Measurements from ENCODE around the gene FOXN3.
"Not testable (repeated sequence)": the region's sequence is repeated elsewhere in the genome, so short reads cannot be mapped to it uniquely, and the experiment has no call there.

The FOXN3 gene

GRCh38 chr14:89160437-89160836, 256.6 kb downstream of the FOXN3 start:
- DNase-seq (no peak), ATAC-seq (replicated peaks) (no peak)
- Mint-ChIP-seq H3K9me3 (no peaks in the 10 kb centered on the region), H3K4me3 (no peak overlapping the region), H3K36me3 (peaks cover 51 to 74% of the 10 kb centered on the region in 2 donors), H3K27ac (no peak overlapping the region), H3K27me3 (no peaks in the 10 kb centered on the region), H3K4me1 (peaks cover 23 to 33% of the 10 kb centered on the region in 2 donors)

GRCh38 chr14:89158701-89159100, 258.3 kb downstream of the FOXN3 start:
- Mint-ChIP-seq H3K36me3 (peaks cover 50 to 70% of the 10 kb centered on the region in 2 donors), H3K4me3 (no peak overlapping the region), H3K27me3 (no peaks in the 10 kb centered on the region), H3K27ac (peak overlapping the region; percentile 67), H3K4me1 (peaks cover 8 to 16% of the 10 kb centered on the region in 2 donors), H3K9me3 (no peaks in the 10 kb centered on the region)
- ATAC-seq (replicated peaks) (no peak), DNase-seq (no peak)

- H3K4me3 Mint-ChIP-seq; DNase-seq; ATAC-seq (replicated peaks); H3K27ac Mint-ChIP-seq; H3K27me3 Mint-ChIP-seq; H3K9me3 Mint-ChIP-seq: not testable (repeated sequence)
- H3K4me1 Mint-ChIP-seq, result peaks cover 8 to 15% of the 10 kb centered on the region in 2 donors
- peaks cover 50 to 68% of the 10 kb centered on the region in 2 donors for H3K36me3 Mint-ChIP-seq
Measured at GRCh38 chr14:89158104-89158503, 258.9 kb downstream of the FOXN3 start.

DNA sequence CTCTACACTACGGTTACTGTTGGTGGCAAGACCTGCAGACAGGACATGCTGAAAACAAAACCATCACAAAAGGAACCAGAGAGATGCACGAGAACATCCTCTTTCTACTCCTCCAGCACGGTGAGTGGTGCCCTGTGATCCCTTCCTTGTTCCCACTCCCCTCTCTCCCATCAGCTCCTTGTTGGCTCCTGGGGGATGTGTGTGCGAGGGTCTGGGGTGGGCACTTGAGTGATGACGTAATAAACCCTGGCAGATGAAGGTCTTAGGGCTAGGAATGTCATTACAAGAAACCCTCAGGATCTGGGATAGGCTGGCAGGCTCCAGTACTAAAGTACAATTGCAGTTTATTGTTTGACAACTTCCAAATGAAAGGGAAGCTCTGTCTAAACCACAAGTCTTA, 261.5 kb downstream of the FOXN3 start:
- H3K27ac Mint-ChIP-seq, result peak overlapping the region; percentile 42
- no peak overlapping the region for H3K4me3 Mint-ChIP-seq
- DNase-seq, result no peak
- H3K9me3 Mint-ChIP-seq, result peaks cover 9 to 11% of the 10 kb centered on the region in 2 donors
- ATAC-seq (replicated peaks), result no peak
- H3K27me3 Mint-ChIP-seq, result no peaks in the 10 kb centered on the region
- H3K36me3 Mint-ChIP-seq, result peaks cover 42 to 62% of the 10 kb centered on the region in 2 donors
- peaks cover 7 to 17% of the 10 kb centered on the region in 2 donors for H3K4me1 Mint-ChIP-seq

- H3K9me3 Mint-ChIP-seq, result peaks cover 11 to 12% of the 10 kb centered on the region in 2 donors
- H3K27ac Mint-ChIP-seq, result not testable (repeated sequence)
Measured at GRCh38 chr14:89151693-89152092, 265.3 kb downstream of the FOXN3 start.

GRCh38 chr14:89146274-89146673, 270.8 kb downstream of the FOXN3 start:
- Mint-ChIP-seq H3K9me3 (peaks cover 0 to 2% of the 10 kb centered on the region in 2 donors), H3K27me3 (no peaks in the 10 kb centered on the region), H3K4me1 (peaks cover 0 to 2% of the 10 kb centered on the region in 2 donors), H3K4me3 (no peak overlapping the region), H3K27ac (no peak overlapping the region), H3K36me3 (peaks cover 0 to 13% of the 10 kb centered on the region in 2 donors)
- no peak for ATAC-seq (replicated peaks)
- no peak for DNase-seq

More at GRCh38 chr14:89151693-89152092, 265.3 kb downstream of the FOXN3 start:
- not testable (repeated sequence) for DNase-seq; H3K4me3 Mint-ChIP-seq; ATAC-seq (replicated peaks); H3K4me1 Mint-ChIP-seq; H3K27me3 Mint-ChIP-seq
- peaks cover 23 to 49% of the 10 kb centered on the region in 2 donors for H3K36me3 Mint-ChIP-seq

- DNase-seq (no peak), ATAC-seq (replicated peaks) (no peak)
- H3K4me3 Mint-ChIP-seq, result no peak overlapping the region
- H3K36me3 Mint-ChIP-seq, result peaks cover 0 to 5% of the 10 kb centered on the region in 2 donors
- peaks cover 0 to 6% of the 10 kb centered on the region in 2 donors for H3K27me3 Mint-ChIP-seq
- H3K9me3 Mint-ChIP-seq, result no peaks in the 10 kb centered on the region
- H3K4me1 Mint-ChIP-seq, result peaks cover 0 to 2% of the 10 kb centered on the region in 2 donors
- no peak overlapping the region for H3K27ac Mint-ChIP-seq
Measured at GRCh38 chr14:89144642-89145041, 272.4 kb downstream of the FOXN3 start.

- Mint-ChIP-seq H3K27me3 (peaks cover 0 to 6% of the 10 kb centered on the region in 2 donors), H3K27ac (no peak overlapping the region), H3K4me1 (peaks cover 0 to 2% of the 10 kb centered on the region in 2 donors), H3K4me3 (no peak overlapping the region), H3K9me3 (no peaks in the 10 kb centered on the region), H3K36me3 (peaks cover 0 to 3% of the 10 kb centered on the region in 2 donors)
- DNase-seq (no peak), ATAC-seq (replicated peaks) (no peak)
Measured at GRCh38 chr14:89144066-89144465, 273.0 kb downstream of the FOXN3 start.

DNA sequence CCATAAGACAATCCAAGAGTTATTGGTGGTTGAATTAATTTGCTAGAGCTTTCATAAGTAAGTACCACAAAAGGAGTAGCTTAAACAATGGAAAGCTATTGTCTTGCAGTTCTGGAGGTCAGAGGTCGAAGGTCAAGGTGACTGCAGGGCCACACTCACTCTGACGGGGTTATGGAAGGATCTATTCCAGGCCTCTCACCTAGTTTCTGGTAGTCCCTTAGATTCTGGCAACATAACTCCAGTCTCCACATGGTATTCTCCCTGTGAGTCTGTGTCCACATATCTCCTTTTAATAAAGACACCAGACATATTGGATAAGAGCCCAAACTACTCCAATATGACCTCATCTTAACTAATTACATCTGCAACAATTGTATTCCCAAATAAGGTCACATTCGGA, 273.4 kb downstream of the FOXN3 start:
- H3K9me3 Mint-ChIP-seq, result no peaks in the 10 kb centered on the region
- peaks cover 0 to 2% of the 10 kb centered on the region in 2 donors for H3K4me1 Mint-ChIP-seq
- no peak for ATAC-seq (replicated peaks)

GRCh38 chr14:89142366-89142765, 274.7 kb downstream of the FOXN3 start:
- Mint-ChIP-seq H3K36me3 (peaks cover 2 to 3% of the 10 kb centered on the region in 2 donors), H3K9me3 (peaks cover 2 to 4% of the 10 kb centered on the region in 2 donors), H3K27me3 (peaks cover 0 to 6% of the 10 kb centered on the region in 2 donors), H3K27ac (no peak overlapping the region), H3K4me1 (peaks cover 0 to 2% of the 10 kb centered on the region in 2 donors), H3K4me3 (no peak overlapping the region)
- ATAC-seq (replicated peaks) (no peak), DNase-seq (no peak)

More for the DNA sequence above, 273.4 kb downstream of the FOXN3 start:
- Mint-ChIP-seq H3K27me3 (peaks cover 0 to 6% of the 10 kb centered on the region in 2 donors), H3K36me3 (no peaks in the 10 kb centered on the region), H3K4me3 (no peak overlapping the region), H3K27ac (no peak overlapping the region)
- DNase-seq, result no peak

GRCh38 chr14:89141862-89142261, 275.2 kb downstream of the FOXN3 start:
- Mint-ChIP-seq H3K4me3 (no peak overlapping the region), H3K27me3 (peaks cover 0 to 6% of the 10 kb centered on the region in 2 donors), H3K27ac (no peak overlapping the region), H3K36me3 (peaks cover 4 to 6% of the 10 kb centered on the region in 2 donors), H3K4me1 (no peaks in the 10 kb centered on the region), H3K9me3 (peaks cover 5 to 7% of the 10 kb centered on the region in 2 donors)
- ATAC-seq (replicated peaks) (no peak), DNase-seq (no peak)

DNA sequence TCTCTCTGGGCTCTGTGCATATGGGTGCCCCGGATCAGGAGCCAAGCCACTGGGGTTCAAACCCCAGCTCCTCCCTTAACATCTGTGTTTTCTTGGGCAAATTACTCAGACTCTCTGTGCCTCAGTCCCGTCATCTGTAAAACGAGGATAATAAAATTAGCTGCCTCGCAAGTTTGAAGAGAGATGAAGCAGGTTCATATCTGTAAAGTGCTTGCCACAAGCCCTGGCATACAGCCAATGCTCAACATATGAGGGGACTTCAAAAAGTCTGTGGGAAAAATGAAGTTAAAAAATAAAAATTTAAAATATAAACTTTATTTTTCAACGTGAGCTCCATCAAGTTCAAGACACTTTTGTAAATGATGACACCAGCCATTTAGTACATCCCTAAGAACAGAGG, 276.7 kb downstream of the FOXN3 start:
- Mint-ChIP-seq H3K4me1 (no peaks in the 10 kb centered on the region), H3K27ac (no peak overlapping the region), H3K27me3 (peaks cover 0 to 8% of the 10 kb centered on the region in 2 donors), H3K9me3 (peaks cover 16 to 19% of the 10 kb centered on the region in 2 donors), H3K4me3 (no peak overlapping the region), H3K36me3 (peaks cover 8 to 10% of the 10 kb centered on the region in 2 donors)
- DNase-seq, result no peak
- ATAC-seq (replicated peaks), result no peak

DNA sequence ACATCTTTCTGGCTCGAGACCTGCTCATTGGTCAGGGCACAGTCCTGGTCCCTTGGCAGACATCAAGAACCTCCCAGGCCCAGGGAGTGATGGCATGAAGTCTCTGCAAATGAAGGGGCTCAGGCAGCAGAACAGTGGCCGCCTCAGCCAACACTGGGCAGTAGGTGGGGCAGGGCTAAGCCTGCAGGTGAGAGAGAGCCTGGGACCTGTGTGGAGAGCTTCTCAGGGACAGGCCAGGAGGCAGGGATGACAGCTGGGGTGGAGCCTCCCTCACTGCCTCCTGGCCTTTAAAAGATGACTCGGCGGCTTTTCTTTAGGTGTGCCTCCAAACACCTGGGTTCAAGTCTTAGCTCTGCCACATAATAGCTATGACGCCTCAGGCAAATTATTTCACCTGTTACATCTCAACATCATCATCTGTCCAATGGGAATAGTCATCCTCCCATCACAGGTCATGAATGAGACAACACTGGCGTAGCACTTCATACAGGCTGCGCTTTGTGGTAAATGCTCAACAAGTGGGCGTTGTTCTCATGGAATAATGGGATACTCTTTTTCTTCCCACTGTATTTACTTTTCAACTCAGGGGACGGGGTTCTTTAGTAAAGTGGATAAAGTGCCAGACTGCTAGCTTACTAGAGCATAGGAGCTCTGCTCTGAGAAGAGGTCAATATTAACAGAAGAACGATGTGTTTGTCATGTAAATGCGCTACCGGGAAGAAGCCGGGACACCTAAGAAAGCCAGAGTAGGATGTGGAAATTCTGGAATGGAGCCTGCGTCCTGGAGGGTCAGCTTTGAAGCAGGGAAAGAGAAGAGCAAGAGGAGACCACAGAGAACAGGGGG, 277.4 kb downstream of the FOXN3 start:
- H3K27me3 Mint-ChIP-seq, result peaks cover 0 to 12% of the 10 kb centered on the region in 2 donors
- H3K9me3 Mint-ChIP-seq, result peaks cover 18 to 21% of the 10 kb centered on the region in 2 donors
- ATAC-seq (replicated peaks), result no peak
- no peak overlapping the region for H3K4me3 Mint-ChIP-seq
- H3K27ac Mint-ChIP-seq, result peak overlapping the region; percentile 7
- DNase-seq, result no peak
- no peaks in the 10 kb centered on the region for H3K4me1 Mint-ChIP-seq
- peaks cover 8 to 10% of the 10 kb centered on the region in 2 donors for H3K36me3 Mint-ChIP-seq

DNA sequence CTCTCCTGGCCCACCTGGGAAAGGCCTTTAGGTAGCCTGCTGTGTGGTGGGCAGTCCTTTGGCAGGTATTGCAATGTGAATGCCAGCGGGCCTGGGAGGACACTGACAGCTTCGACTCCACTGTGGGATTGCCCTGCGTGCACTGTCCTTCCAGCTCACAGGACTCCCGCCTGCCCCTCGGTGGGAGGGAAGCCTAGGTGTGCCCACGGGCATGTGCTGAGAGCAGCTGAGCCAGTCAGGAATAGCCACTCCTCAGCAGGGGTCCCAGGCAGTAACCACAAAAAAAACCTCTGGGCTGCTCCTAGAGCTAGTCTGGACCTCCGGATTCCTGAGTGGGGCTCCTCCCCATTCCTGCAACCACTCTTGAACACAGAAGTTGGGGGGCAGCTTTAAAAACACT, 278.2 kb downstream of the FOXN3 start:
- ATAC-seq (replicated peaks) (no peak), DNase-seq (no peak)
- H3K4me3 Mint-ChIP-seq, result no peak overlapping the region
- H3K27me3 Mint-ChIP-seq, result peaks cover 0 to 12% of the 10 kb centered on the region in 2 donors
- H3K4me1 Mint-ChIP-seq, result no peaks in the 10 kb centered on the region
- peaks cover 8 to 10% of the 10 kb centered on the region in 2 donors for H3K36me3 Mint-ChIP-seq
- H3K9me3 Mint-ChIP-seq, result peaks cover 18 to 21% of the 10 kb centered on the region in 2 donors
- H3K27ac Mint-ChIP-seq, result no peak overlapping the region
